LNCAP (cell line): Measurements from ENCODE around the gene APCDD1L.

Experiments used
- TF ChIP-seq, protein P1 (sequence below): fragments of 450-650 bp; IDR thresholded peaks from 2 replicates; pipeline ENCODE4 v1.5.1; 2017; ENCODE audit warnings: mild to moderate bottlenecking

Gene APCDD1L

DNA sequence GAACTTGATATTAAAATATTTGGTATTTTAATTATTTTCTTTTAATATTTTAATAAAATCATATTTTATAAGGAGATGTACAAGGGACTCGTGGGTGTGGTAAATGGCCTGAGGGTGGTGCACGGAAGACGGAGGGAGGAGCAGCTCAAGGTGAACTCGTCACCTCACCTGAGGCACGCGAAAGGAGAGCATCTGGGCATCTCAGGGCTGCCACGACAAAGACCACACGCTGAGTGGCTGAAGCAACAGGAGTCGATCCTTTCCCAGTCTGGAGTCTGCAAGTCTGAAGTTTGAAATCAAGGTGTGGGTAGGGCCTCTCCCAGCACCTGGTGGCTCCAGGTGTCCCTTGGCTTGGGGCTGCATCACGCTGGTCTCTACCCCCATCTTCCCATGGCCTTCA is 39.7 kb downstream of the APCDD1L start:
- TF ChIP-seq, protein P1, sequence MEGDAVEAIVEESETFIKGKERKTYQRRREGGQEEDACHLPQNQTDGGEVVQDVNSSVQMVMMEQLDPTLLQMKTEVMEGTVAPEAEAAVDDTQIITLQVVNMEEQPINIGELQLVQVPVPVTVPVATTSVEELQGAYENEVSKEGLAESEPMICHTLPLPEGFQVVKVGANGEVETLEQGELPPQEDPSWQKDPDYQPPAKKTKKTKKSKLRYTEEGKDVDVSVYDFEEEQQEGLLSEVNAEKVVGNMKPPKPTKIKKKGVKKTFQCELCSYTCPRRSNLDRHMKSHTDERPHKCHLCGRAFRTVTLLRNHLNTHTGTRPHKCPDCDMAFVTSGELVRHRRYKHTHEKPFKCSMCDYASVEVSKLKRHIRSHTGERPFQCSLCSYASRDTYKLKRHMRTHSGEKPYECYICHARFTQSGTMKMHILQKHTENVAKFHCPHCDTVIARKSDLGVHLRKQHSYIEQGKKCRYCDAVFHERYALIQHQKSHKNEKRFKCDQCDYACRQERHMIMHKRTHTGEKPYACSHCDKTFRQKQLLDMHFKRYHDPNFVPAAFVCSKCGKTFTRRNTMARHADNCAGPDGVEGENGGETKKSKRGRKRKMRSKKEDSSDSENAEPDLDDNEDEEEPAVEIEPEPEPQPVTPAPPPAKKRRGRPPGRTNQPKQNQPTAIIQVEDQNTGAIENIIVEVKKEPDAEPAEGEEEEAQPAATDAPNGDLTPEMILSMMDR: no peak

DNA sequence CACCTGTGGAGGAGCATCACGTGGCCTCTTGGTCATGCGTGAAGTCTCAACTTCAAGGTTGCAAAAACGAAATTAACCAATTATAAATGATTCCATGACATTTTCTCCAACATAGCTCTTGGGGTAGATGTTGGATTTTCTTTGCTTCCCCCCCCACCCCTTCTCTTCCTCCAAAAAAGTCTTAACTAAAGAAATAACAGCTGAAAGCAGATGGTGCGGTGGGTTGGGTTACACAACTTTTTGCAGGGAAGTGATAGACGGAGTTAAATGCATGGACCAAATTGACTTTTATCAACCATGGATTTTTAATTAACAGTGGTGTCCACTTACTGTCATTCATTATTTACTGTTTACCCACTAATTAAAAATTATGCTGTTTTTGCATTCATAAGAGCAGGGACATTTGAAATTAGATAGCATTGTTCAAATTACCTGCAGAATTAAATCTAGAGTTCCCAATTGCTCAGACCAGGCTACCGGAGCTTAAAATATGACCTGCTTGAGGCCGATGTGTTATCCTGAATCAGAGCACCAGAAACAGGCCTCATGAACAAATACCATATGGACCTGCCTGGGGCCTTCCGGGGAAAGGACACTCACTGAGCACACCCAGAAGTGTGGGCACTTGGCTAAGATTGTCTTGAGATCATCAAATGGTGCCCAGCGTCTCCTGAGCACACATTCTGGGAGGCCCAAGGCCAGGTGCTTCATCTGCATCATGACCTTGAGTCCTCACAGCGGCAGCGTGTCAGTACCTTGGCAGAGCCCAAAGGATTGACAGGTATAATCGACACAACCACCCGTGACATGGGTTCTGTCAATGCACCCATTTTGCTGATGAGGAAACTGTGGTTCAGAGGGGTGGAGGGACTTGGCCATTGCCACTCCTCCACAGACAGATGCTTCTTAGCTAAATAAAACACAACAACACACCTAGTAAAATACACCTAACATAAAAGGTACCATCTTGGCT is 41.5 kb downstream of the APCDD1L start:
- TF ChIP-seq, protein P1: no peak

DNA sequence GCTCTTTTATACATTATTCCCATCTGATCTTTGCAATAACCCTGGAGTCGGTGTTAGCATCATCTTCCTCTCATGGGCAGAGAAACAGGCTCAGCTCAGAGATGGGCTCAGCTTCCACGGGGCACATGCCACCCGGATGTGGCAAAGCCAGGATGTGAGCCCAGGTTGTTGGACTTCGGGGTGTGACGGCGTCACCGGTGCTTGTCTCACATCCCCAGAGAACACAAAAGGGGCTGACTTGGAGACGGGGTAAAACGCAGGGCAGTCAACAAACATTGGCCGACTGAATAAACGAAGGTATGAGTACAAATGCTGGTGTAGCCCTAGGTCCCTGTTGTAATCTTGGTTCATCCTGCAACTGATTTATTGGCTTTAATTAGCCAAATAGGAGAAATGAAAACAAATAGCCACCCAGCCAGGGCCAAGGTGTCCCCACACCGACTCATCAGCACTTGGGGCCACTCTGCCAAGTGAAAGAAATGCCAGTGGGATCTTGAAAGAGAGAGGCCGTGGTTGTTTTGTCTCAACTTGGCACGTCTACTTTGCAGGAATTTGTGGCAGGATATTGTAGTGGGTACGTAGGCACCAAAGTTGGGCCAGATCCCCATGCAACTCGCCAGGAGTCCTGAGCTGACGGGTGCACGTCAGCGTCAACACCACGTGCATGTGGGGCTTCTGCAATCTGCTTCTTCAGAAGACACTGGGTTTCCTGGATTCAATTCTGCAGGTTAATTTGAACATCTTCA is 42.8 kb downstream of the APCDD1L start:
- TF ChIP-seq, protein P1: no peak

DNA sequence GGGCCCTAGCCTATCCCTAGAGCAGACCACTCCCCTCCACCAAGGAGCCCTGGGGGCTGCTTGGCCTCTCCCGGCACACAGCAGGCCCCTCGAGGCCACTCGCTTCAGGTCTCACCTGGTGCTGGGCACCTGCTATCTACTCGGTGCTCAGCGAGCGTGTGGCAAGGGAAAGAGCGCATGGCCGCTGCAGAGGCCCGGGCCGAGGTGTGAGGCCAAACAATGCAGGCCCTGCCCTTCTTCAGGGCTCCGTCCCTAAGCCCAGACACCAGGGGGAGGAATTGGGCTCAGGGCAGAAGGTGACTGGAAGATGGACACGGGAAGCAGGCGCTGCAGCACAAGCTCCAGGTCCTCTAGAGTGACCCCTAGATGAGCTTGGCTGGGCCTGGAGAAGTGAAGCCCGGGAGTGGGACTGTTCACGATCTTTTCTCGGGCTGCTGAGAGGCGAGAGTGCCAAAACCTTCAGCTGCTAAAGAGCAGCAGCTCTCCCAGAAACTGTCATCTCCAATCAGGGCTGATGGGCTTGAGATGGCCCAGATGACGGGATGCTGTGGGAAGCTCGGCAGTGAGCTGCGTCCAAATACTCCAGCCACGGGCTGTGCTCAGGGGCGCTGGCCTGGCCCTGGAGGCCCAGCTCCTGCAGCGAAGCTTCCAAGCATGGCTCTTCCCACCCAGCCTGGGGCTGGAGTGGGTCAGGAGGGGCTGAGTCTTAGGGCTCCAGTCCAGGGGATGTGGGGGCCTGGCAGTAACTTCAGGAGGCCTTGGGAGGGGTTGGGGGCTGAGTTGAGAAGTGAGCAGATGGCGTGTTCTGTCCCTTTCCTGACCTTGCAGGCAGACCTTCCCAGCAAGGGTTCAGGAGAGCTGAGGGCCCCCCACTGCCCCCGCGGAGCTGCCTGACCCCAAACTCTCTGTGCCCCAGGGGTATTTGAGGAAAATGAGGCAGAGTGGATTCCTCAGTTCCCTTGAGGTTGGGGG is 43.7 kb downstream of the APCDD1L start:
- TF ChIP-seq, protein P1: no peak

DNA sequence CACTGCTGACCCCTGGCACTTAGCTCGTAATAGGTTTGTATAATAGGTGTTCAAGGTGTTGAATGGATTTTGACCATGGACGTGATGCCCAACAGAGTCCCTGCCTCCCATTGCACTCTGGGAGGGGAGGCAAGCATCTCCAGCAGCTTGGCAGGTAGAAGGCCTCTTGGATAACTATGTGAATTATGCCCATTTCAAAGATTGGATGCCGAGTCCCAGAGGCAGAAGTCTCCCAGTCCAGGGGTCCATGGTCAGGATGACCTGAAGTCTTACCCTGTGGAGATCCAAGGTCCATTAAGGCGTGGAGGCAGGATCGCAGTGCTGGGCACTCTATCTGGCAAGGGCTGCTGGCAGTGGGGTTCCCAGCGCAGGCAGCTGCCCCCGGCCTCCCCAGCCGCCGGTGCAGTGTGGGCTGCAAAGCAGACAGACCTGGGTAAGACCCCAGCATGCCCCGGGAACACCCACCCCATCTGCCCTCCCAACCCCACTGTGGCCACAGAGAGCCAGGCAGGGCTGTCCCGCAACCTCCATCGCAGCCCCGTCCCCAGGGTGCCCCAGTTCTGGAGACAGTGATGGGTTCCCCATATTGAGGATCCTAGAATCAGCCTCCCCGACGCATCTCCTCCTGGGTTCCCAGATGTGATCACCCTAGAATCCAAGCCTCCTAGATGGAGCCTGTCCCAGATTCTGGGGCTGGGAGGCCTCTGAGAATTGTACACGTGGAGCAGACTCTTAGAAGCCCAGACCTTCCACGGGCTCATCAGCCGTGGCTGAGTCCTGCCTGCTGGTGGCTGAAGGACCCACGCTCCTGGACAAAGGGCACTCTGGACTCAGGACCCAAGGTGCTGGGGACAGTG is 44.6 kb downstream of the APCDD1L start:
- TF ChIP-seq, protein P1: no peak

DNA sequence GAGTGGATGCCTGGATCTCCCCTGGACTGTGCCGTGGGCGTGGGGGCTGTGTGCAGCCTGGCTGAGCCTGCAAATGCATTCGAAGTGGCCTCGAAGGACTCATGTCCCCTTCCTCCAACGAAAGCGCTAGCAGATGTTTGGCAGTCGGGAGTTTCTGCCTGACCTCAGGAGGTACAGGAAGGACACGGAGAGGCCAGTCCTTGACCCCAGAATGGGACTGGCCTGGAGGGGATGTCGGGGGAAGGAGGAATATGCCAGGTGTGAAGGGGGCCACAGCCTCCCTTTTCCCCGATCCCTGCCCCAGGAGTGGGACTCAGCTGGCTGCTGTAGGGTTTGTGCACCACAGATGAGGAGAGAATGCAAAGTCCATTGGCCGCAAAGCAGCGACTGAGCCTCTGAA is 45.6 kb downstream of the APCDD1L start:
- TF ChIP-seq, protein P1: no peak
